GM12878 (cell line): ENCODE measurements around the gene HSD17B1. TPM values are rescaled to one million over a fixed set of nuclear protein-coding genes. Genes with fewer than 3 reads are reported as not detected.

Experiments used
- ATAC-seq: fragments of 200-7000 bp; cut with Tn5 transposase; 3 replicates; pipeline ENCODE4 v1.9.1; 2020; ENCODE audit warnings: mild to moderate bottlenecking, moderate library complexity
- BruUV-seq: library from RNA; stranded (reverse); fragments of 400-500 nt; replicated peaks from 2 replicates; lab custom pipeline; 2021; lab: Mats Ljungman, UMichigan
- CTCF ChIA-PET: fragments of 300-600 bp; sonication (Branson Sonifier 250); formaldehyde crosslinking; extraction: SDS; loops from one replicate; lab custom pipeline; 2021; ENCODE audit warnings: inconsistent platforms; lab: Yijun Ruan, JAX
- POLR2A ChIA-PET: fragments of 350-600 bp; formaldehyde crosslinking; extraction: SDS; loops from one replicate; lab custom pipeline; 2021; ENCODE audit warnings: inconsistent platforms; lab: Charles Lee
- RAD21 ChIA-PET: fragments of 300-600 bp; sonication (Branson Sonifier 250); formaldehyde crosslinking; loops from one replicate; lab custom pipeline; 2023; ENCODE audit warnings: antibody characterized with exemption; ENCODE audit not compliant: unreplicated experiment; lab: Charles Lee
- SMC1A ChIA-PET: fragments of 300-600 bp; sonication (Branson Sonifier 250); formaldehyde crosslinking; loops from one replicate; lab custom pipeline; 2023; ENCODE audit not compliant: unreplicated experiment, uncharacterized antibody; lab: Charles Lee
- DNase-seq: peaks from one replicate; pipeline ENCODE4 v3.0.0-alpha.2; 2011; ENCODE audit warnings: low read depth, low spot score
- FAIRE-seq: peaks from 3 replicates; lab custom pipeline; 2011; peaks lifted over from hg19 to GRCh38; lab: Jason Lieb, UNC
- H2AFZ ChIP-seq: 2 replicates; pipeline ENCODE4 v1.6.0; 2011; ENCODE audit warnings: low read depth, low read length, control low read depth; ENCODE audit not compliant: control insufficient read depth
- H3K27ac ChIP-seq: 2 replicates; pipeline ENCODE4 v1.5.1; 2011; ENCODE audit warnings: control low read depth; ENCODE audit not compliant: control insufficient read depth, insufficient read depth
- H3K27me3 ChIP-seq, 2 experiments: replicated peaks in 1 of 2; 2 replicates each; pipeline versions ENCODE4 v1.6.0 to v1.6.1; 2011; ENCODE audit warnings: low read length in 1 of 2; ENCODE audit not compliant: control insufficient read depth in 2 of 2, insufficient read depth in 2 of 2
- H3K36me3 ChIP-seq, 2 experiments: 2 replicates each; pipeline ENCODE4 v1.5.1; 2011; ENCODE audit warnings: low read length in 1 of 2; ENCODE audit not compliant: control insufficient read depth in 2 of 2, insufficient read depth in 2 of 2
- H3K4me1 ChIP-seq: 2 replicates; pipeline ENCODE4 v1.6.1; 2011; ENCODE audit warnings: mild to moderate bottlenecking, low read length, moderate library complexity, mixed read lengths; ENCODE audit not compliant: control insufficient read depth, insufficient read depth
- H3K4me2 ChIP-seq: 2 replicates; pipeline ENCODE4 v1.6.0; 2011; ENCODE audit warnings: control low read depth; ENCODE audit not compliant: control insufficient read depth, insufficient read depth
- H3K4me3 ChIP-seq: fragments of 200-600 bp; sonication (generic); 2 replicates; pipeline ENCODE4 v1.5.1; 2016
- H3K79me2 ChIP-seq: 2 replicates; pipeline ENCODE4 v1.6.0; 2011; ENCODE audit warnings: low read length; ENCODE audit not compliant: control insufficient read depth, insufficient read depth
- H3K9ac ChIP-seq: 2 replicates; pipeline ENCODE4 v1.8.0; 2011; ENCODE audit warnings: low read length, control low read depth, mixed read lengths; ENCODE audit not compliant: control insufficient read depth, insufficient read depth
- H3K9me3 ChIP-seq: replicated peaks from 3 replicates; pipeline ENCODE4 v1.5.1; 2011; ENCODE audit warnings: mild to moderate bottlenecking, low read length; ENCODE audit not compliant: control insufficient read depth, insufficient read depth
- H4K20me1 ChIP-seq: 2 replicates; pipeline ENCODE4 v1.6.0; 2011; ENCODE audit not compliant: control insufficient read depth, insufficient read depth
- EED ChIP-seq: sonication (generic); IDR thresholded peaks from 2 replicates; pipeline ENCODE4 v1.6.1; 2016; ENCODE audit warnings: antibody characterized with exemption, low read depth
- ELK1 ChIP-seq: IDR thresholded peaks from 2 replicates; pipeline ENCODE4 v1.6.1; 2012; ENCODE audit warnings: low read depth, low read length, improper control_type of control experiment
- FOXM1 ChIP-seq: IDR thresholded peaks from 2 replicates; pipeline ENCODE4 v1.6.1; 2012; ENCODE audit warnings: low read depth, mild to moderate bottlenecking, inconsistent platforms, low read length, moderate library complexity
- HDGF ChIP-seq: fragments of 450-650 bp; IDR thresholded peaks from 2 replicates; pipeline ENCODE4 v1.6.1; 2016; ENCODE audit warnings: antibody characterized with exemption
- IKZF1 ChIP-seq: fragments of 450-650 bp; conservative IDR thresholded peaks from 2 replicates; pipeline ENCODE4 v1.6.1; 2017; ENCODE audit warnings: antibody characterized with exemption, mild to moderate bottlenecking
- IKZF2 ChIP-seq, 2 experiments: fragments of 450-650 bp; IDR thresholded peaks; 2 replicates each; pipeline ENCODE4 v1.6.1; 2017; ENCODE audit warnings: mild to moderate bottlenecking in 2 of 2, moderate library complexity in 2 of 2
- JUNB ChIP-seq: IDR thresholded peaks from 2 replicates; pipeline ENCODE4 v1.6.1; 2016; ENCODE audit warnings: antibody characterized with exemption, mild to moderate bottlenecking
- MTA3 ChIP-seq: IDR thresholded peaks from 2 replicates; pipeline ENCODE4 v1.6.1; 2012; ENCODE audit warnings: low read length, inconsistent platforms, borderline replicate concordance
- MXI1 ChIP-seq: fragments of 150-350 bp; IDR thresholded peaks from 2 replicates; pipeline ENCODE4 v1.6.1; 2011; ENCODE audit warnings: low read depth, mild to moderate bottlenecking, inconsistent platforms, low read length, improper control_type of control experiment
- POLR2A ChIP-seq: IDR thresholded peaks from 2 replicates; pipeline ENCODE4 v1.6.1; 2011; ENCODE audit warnings: low read depth, mild to moderate bottlenecking, low read length
- POLR2AphosphoS5 ChIP-seq: IDR thresholded peaks from 2 replicates; pipeline ENCODE4 v1.6.1; 2011; ENCODE audit warnings: mild to moderate bottlenecking, low read length, inconsistent platforms
- SPI1 ChIP-seq: IDR thresholded peaks from 2 replicates; pipeline ENCODE4 v1.6.1; 2011; ENCODE audit warnings: low read depth, mild to moderate bottlenecking, low read length, moderate library complexity, borderline replicate concordance; ENCODE audit not compliant: insufficient read depth
- SREBF1 ChIP-seq: IDR thresholded peaks from 2 replicates; pipeline ENCODE4 v1.6.1; 2012; ENCODE audit warnings: mild to moderate bottlenecking, low read length
- TCF3 ChIP-seq: IDR thresholded peaks from 2 replicates; pipeline ENCODE4 v1.6.1; 2012; ENCODE audit warnings: low read depth, mild to moderate bottlenecking, low read length, borderline replicate concordance; ENCODE audit not compliant: insufficient read depth
- WGBS: methylation state at CpG from one replicate; pipeline ENCODE4 v1.1.6; 2016; ENCODE audit warnings: low lambda C conversion rate; ENCODE audit not compliant: insufficient replicate concordance, insufficient coverage; ENCODE audit errors: missing lambda C conversion rate; 5-methylcytosine and 5-hydroxymethylcytosine counted together
- in situ Hi-C: fragments of 300-500 bp; cut with MboI; formaldehyde crosslinking; loops from 9 replicates; pipeline ENCODE4 v1.14.3; 2018; ENCODE audit warnings: mixed read lengths
- intact Hi-C: fragments of 100-400 bp; cut with micrococcal nuclease; formaldehyde crosslinking; loops from one replicate; pipeline ENCODE4 v1.14.2; 2022; ENCODE audit not compliant: unreplicated experiment
- polyA plus RNA-seq, 11 experiments: library from polyadenylated mRNA; depleted of rRNA in 4 of 11; unstranded in 6 of 11; stranded (reverse) in 5 of 11; fragments of >200 nt; fragmentation: Nextera tagmentation in 4 of 11; fragmentation: Illumina TruSeq in 1 of 11; extraction: Ambion mirVana in 4 of 11; extraction: Trizol in 1 of 11; gene quantifications; 1 replicate in 1 of 11; 2 replicates in 10 of 11; pipeline versions ENCODE4 v1.2.1 to v1.2.3, GENCODE V29; 2011 to 2016; ENCODE audit warnings: inconsistent platforms in 2 of 11, missing spikeins in 2 of 11, low read depth in 1 of 11
- total RNA-seq, 4 experiments: library from RNA; depleted of rRNA in 3 of 4; stranded (reverse); fragments of >200 nt in 3 of 4; fragmentation: Illumina TruSeq in 1 of 4; extraction: Trizol in 1 of 4; gene quantifications; 2 replicates each; pipeline versions ENCODE4 v1.2.1 to v1.2.3, GENCODE V29; 2013 to 2021

The HSD17B1 gene
- total and polyA plus RNA-seq, 10 of the 15 experiments (the other 5 are each of a cell fraction or from before 2014, with no cell fraction given): 0.15 to 1.1 (median 0.42) TPM

- TF ChIP-seq ELK1: no peak
- TF ChIP-seq MXI1: no peak
- no peak for TF ChIP-seq POLR2AphosphoS5
- TF ChIP-seq SREBF1: no peak
- no peak for TF ChIP-seq IKZF2 (IDR thresholded peaks at IDR 0.05)
Observed at GRCh38 chr17:42585353-42585752, 32.6 kb downstream of the HSD17B1 start (continued).

GRCh38 chr17:42586514-42587230 is 33.9 kb downstream of the HSD17B1 start:
- Histone ChIP-seq H3K27ac (peak overlapping the region; percentile 60), H2AFZ (peak overlapping the region; percentile 35), H3K4me3 (peak overlapping the region; percentile 41; the same call in 1 of the 2 replicates), H4K20me1 (no peaks in the 10 kb centered on the region), H3K27me3 (no peaks in the 10 kb centered on the region), H3K79me2 (peaks cover 3% of the 10 kb centered on the region), H3K4me2 (peak overlapping the region; percentile 51), H3K36me3 (peaks cover 24 to 57% of the 10 kb centered on the region in 2 experiments), H3K9ac (peak overlapping the region; percentile 5; the same call in 1 of the 2 replicates), H3K4me1 (peaks cover 32% of the 10 kb centered on the region), H3K9me3 (no peaks in the 10 kb centered on the region)
- intact Hi-C loops (no loop called here), in situ Hi-C loops (no loop called here)
- TF ChIP-seq MTA3: no peak
- TF ChIP-seq HDGF: 0 out of 2 replicates have a peak, but pooled peaks have one; percentile 45
- TF ChIP-seq SPI1: peak; percentile 58; the same call in 1 of the 2 replicates
- TF ChIP-seq TCF3: no peak
- TF ChIP-seq EED: 0 out of 2 replicates have a peak, but pooled peaks have one; percentile 16
- TF ChIP-seq POLR2A: peak; percentile 39; the same call in 1 of the 2 replicates
- TF ChIP-seq IKZF1: peak; percentile 48; the same call in 1 of the 2 replicates
- TF ChIP-seq FOXM1: no peak
- no peak for TF ChIP-seq JUNB
- DNase-seq (no peak), ATAC-seq (peak; percentile 94), FAIRE-seq (peak; percentile 83)
- ChIA-PET CTCF (interaction anchor here (0.7 to 3.4 kb wide), 15 partner anchors 9 to 193 kb away, joined by 3 to 34 read pairs (median 4); partner anchors contain the start of genes NAGLU, PLEKHH3, PSMC3IP and RETREG3), RAD21 (interaction anchor here (1.0 to 3.6 kb wide), 13 partner anchors 9 to 177 kb away, joined by 3 to 30 read pairs (median 7); partner anchors contain the start of genes PLEKHH3, PSMC3IP, RETREG3 and TUBG1), POLR2A (interaction anchor here (0.7 to 3.0 kb wide), 14 partner anchors 10 to 186 kb away, joined by 3 to 18 read pairs (median 4); partner anchors contain the start of genes NAGLU, PLEKHH3, RETREG3 and TUBG1), SMC1A (interaction anchor here (0.7 to 7.1 kb wide), 15 partner anchors 8 to 177 kb away, joined by 3 to 69 read pairs (median 5); partner anchors contain the start of genes CCR10, PLEKHH3, PSMC3IP and RETREG3)
- WGBS: 0% methylated on average over 7 of the region's 7 CpGs
- TSS peak; percentile 48 for BruUV-seq
